ENCODE measurements around the gene RECQL.

DNA sequence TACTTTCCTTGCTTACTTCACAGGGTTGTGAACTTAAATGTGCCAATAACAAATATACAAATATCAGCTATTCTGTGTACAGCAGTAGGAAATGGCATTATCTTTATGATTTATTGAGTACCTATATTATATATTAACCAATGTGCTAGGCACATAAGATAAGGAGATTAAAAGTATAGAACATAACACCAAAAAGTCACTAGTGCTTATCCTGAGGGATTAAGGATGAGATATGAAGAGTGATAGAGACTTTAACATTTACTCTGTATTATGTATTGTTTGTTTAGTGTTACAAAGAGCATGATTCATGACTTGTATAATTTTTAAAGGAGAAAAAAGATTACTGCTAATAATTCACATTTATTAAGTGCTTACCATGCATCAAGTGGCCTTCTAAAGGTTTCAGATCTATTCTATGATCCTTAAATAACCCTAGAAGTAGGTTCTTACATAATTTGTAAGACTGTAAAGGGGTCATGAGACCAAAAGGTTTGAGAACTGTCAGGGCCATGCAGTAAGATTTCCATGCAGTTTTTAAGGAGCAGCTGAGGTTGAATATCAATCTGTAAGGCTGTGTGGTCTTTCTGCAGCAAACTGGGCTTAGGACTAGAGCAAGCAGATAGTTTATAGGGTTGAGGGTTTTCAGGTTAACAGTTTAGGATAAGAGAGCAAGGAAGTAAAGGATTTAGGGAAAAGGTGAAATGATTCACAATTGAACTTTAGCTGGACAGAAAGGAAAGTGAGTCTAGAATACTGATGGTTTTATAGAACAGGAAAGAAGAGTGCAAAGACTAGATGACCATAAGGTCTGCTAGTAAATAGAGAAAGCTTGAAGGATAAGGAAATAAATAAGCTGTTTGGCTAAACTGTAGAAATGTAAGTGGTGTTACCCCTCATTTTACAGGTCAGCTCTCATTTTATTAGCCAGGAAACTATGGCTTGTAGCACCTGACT lies 57.0 kb downstream of the RECQL start:
- TF ChIP-seq ZNF780A (CRISPR knock-in tag; IDR thresholded peaks at IDR 0.05) (no peak), ZNF316 (IDR thresholded peaks at IDR 0.05) (no peak)
- TF ChIP-seq, protein P1, sequence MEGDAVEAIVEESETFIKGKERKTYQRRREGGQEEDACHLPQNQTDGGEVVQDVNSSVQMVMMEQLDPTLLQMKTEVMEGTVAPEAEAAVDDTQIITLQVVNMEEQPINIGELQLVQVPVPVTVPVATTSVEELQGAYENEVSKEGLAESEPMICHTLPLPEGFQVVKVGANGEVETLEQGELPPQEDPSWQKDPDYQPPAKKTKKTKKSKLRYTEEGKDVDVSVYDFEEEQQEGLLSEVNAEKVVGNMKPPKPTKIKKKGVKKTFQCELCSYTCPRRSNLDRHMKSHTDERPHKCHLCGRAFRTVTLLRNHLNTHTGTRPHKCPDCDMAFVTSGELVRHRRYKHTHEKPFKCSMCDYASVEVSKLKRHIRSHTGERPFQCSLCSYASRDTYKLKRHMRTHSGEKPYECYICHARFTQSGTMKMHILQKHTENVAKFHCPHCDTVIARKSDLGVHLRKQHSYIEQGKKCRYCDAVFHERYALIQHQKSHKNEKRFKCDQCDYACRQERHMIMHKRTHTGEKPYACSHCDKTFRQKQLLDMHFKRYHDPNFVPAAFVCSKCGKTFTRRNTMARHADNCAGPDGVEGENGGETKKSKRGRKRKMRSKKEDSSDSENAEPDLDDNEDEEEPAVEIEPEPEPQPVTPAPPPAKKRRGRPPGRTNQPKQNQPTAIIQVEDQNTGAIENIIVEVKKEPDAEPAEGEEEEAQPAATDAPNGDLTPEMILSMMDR (IDR thresholded peaks at IDR 0.05 in 2 of 3, conservative IDR thresholded peaks at IDR 0.05 in 1 of 3; ENCODE audit: insufficient read depth in 2 of 3, low read depth in 1 of 3, low read length in 3 of 3), result no peak
- TF ChIP-seq, protein P2, sequence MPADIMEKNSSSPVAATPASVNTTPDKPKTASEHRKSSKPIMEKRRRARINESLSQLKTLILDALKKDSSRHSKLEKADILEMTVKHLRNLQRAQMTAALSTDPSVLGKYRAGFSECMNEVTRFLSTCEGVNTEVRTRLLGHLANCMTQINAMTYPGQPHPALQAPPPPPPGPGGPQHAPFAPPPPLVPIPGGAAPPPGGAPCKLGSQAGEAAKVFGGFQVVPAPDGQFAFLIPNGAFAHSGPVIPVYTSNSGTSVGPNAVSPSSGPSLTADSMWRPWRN (IDR thresholded peaks at IDR 0.05; ENCODE audit: low read depth), result no peak
- TF ChIP-seq, protein P3, sequence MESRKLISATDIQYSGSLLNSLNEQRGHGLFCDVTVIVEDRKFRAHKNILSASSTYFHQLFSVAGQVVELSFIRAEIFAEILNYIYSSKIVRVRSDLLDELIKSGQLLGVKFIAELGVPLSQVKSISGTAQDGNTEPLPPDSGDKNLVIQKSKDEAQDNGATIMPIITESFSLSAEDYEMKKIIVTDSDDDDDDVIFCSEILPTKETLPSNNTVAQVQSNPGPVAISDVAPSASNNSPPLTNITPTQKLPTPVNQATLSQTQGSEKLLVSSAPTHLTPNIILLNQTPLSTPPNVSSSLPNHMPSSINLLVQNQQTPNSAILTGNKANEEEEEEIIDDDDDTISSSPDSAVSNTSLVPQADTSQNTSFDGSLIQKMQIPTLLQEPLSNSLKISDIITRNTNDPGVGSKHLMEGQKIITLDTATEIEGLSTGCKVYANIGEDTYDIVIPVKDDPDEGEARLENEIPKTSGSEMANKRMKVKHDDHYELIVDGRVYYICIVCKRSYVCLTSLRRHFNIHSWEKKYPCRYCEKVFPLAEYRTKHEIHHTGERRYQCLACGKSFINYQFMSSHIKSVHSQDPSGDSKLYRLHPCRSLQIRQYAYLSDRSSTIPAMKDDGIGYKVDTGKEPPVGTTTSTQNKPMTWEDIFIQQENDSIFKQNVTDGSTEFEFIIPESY (CRISPR knock-in tag; IDR thresholded peaks at IDR 0.05), result no peak
- TF ChIP-seq, protein P4, sequence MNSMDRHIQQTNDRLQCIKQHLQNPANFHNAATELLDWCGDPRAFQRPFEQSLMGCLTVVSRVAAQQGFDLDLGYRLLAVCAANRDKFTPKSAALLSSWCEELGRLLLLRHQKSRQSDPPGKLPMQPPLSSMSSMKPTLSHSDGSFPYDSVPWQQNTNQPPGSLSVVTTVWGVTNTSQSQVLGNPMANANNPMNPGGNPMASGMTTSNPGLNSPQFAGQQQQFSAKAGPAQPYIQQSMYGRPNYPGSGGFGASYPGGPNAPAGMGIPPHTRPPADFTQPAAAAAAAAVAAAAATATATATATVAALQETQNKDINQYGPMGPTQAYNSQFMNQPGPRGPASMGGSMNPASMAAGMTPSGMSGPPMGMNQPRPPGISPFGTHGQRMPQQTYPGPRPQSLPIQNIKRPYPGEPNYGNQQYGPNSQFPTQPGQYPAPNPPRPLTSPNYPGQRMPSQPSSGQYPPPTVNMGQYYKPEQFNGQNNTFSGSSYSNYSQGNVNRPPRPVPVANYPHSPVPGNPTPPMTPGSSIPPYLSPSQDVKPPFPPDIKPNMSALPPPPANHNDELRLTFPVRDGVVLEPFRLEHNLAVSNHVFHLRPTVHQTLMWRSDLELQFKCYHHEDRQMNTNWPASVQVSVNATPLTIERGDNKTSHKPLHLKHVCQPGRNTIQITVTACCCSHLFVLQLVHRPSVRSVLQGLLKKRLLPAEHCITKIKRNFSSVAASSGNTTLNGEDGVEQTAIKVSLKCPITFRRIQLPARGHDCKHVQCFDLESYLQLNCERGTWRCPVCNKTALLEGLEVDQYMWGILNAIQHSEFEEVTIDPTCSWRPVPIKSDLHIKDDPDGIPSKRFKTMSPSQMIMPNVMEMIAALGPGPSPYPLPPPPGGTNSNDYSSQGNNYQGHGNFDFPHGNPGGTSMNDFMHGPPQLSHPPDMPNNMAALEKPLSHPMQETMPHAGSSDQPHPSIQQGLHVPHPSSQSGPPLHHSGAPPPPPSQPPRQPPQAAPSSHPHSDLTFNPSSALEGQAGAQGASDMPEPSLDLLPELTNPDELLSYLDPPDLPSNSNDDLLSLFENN (IDR thresholded peaks at IDR 0.05; ENCODE audit: low read depth in 2 of 2, low read length in 2 of 2), result no peak
